ENCODE measurements around the gene PHC2. TPM values are rescaled to one million over a fixed set of nuclear protein-coding genes. Genes with fewer than 3 reads are reported as not detected.

The PHC2 gene
- total RNA-seq, 1 experiment from 2014 or later, result 9.4 TPM

GRCh38 chr1:33314416-33314815 lies 116.5 kb downstream of the PHC2 start:
- no peak overlapping the region for H4K5ac ChIP-seq (ENCODE audit: insufficient read length, low read depth, low read length)
- no peak overlapping the region for H2AFZ ChIP-seq (ENCODE audit: low read length)
- H3K79me1 ChIP-seq (ENCODE audit: insufficient read depth, low read depth, low read length, poor library complexity, severe bottlenecking), result no peaks in the 10 kb centered on the region
- no peaks in the 10 kb centered on the region for H3K23me2 ChIP-seq (ENCODE audit: insufficient read length, low read depth, low read length, poor library complexity, severe bottlenecking)
- no peaks in the 10 kb centered on the region for H3K4me1 ChIP-seq (ENCODE audit: insufficient read depth, low read length)
- no peak overlapping the region for H4K8ac ChIP-seq (replicated peaks; ENCODE audit: insufficient read length, low read depth, low read length)
- H3K27me3 ChIP-seq (ENCODE audit: insufficient read depth, low read length), result no peaks in the 10 kb centered on the region
- no peak for TF ChIP-seq CTCF (conservative IDR thresholded peaks at IDR 0.05)
- H3K4ac ChIP-seq (ENCODE audit: low read depth, low read length), result no peak overlapping the region
- no peak overlapping the region for H4K91ac ChIP-seq (ENCODE audit: insufficient read length, low read depth, low read length)
- H3K14ac ChIP-seq (ENCODE audit: insufficient read depth, low read length), result peak overlapping the region; percentile 63
- H3K18ac ChIP-seq (ENCODE audit: insufficient read length, low read depth, low read length), result no peak overlapping the region
- Mint-ChIP-seq H3K27ac (no peak overlapping the region), H3K4me3 (no peak overlapping the region), H3K36me3 (ENCODE audit: insufficient read depth in 1 of 3, low read depth in 3 of 3) (no peaks in the 10 kb centered on the region; a peak in 1 of 7 replicates), H3K27me3 (ENCODE audit: low read depth) (peaks cover 33% of the 10 kb centered on the region), H3K9me3 (no peaks in the 10 kb centered on the region; a peak in 3 of 5 replicates), H3K4me1 (peaks cover 5 to 11% of the 10 kb centered on the region in 2 experiments; a peak in 3 of 4 replicates)
- no peak overlapping the region for H3K9ac ChIP-seq (ENCODE audit: extremely low read depth, insufficient read length, low read length)
- H3K79me2 ChIP-seq (ENCODE audit: insufficient read depth, low read length), result no peaks in the 10 kb centered on the region
- H2BK15ac ChIP-seq (ENCODE audit: low read depth, low read length), result no peak overlapping the region
- H3K4me2 ChIP-seq (ENCODE audit: insufficient read depth, insufficient read length, low read length), result no peak overlapping the region
- DNase-seq, result no peak
- H3K23ac ChIP-seq (ENCODE audit: insufficient read length, low read depth, low read length), result no peak overlapping the region
- no peak overlapping the region for H2BK20ac ChIP-seq (ENCODE audit: low read depth, low read length, poor library complexity, severe bottlenecking)
- no peak overlapping the region for H3T11ph ChIP-seq (ENCODE audit: low read length)
- WGBS (ENCODE audit: extremely low coverage, insufficient read length, low lambda C conversion rate), result no CpG with 5 or more reads among the region's 9 CpGs
- no peak overlapping the region for H2BK120ac ChIP-seq (ENCODE audit: low read depth, low read length, poor library complexity, severe bottlenecking)
- no peak overlapping the region for H2AK5ac ChIP-seq (ENCODE audit: insufficient read length, low read length)
- H3K9me3 ChIP-seq (ENCODE audit: control insufficient read depth, low read depth, low read length), result no peaks in the 10 kb centered on the region
- H3K56ac ChIP-seq (ENCODE audit: insufficient read length, low read depth, low read length), result no peak overlapping the region
- H4K20me1 ChIP-seq (ENCODE audit: control insufficient read depth, insufficient read depth, insufficient read length), result no peaks in the 10 kb centered on the region
- no peak overlapping the region for H3K27ac ChIP-seq (ENCODE audit: insufficient read length, low read depth, low read length)
- no peak overlapping the region for H2BK12ac ChIP-seq (ENCODE audit: insufficient read length, low read depth, low read length)
- no peak overlapping the region for H2BK5ac ChIP-seq (ENCODE audit: insufficient read length, low read length)

All from H9 (cell line).